MM.1S (cell line): Measurements from ENCODE around the gene ZNF747.

ENCODE experiments used
- EZH2 ChIP-seq: fragments of 300-600 bp; sonication (generic); optimal IDR thresholded peaks from 2 replicates; pipeline ENCODE3; 2017; ENCODE audit warnings: low read depth, mild to moderate bottlenecking, antibody characterized with exemption, low read length, mixed read lengths
- EZH2phosphoT487 ChIP-seq: fragments of 300-600 bp; sonication (generic); IDR thresholded peaks from 2 replicates; pipeline ENCODE4 v1.6.1; 2018; ENCODE audit warnings: antibody characterized with exemption, low read length
- TF ChIP-seq, protein P1 (sequence below): fragments of 300-600 bp; sonication (generic); IDR thresholded peaks from 2 replicates; pipeline ENCODE4 v1.5.1; 2016; ENCODE audit warnings: antibody characterized with exemption, low read length, mixed read lengths

DNA sequence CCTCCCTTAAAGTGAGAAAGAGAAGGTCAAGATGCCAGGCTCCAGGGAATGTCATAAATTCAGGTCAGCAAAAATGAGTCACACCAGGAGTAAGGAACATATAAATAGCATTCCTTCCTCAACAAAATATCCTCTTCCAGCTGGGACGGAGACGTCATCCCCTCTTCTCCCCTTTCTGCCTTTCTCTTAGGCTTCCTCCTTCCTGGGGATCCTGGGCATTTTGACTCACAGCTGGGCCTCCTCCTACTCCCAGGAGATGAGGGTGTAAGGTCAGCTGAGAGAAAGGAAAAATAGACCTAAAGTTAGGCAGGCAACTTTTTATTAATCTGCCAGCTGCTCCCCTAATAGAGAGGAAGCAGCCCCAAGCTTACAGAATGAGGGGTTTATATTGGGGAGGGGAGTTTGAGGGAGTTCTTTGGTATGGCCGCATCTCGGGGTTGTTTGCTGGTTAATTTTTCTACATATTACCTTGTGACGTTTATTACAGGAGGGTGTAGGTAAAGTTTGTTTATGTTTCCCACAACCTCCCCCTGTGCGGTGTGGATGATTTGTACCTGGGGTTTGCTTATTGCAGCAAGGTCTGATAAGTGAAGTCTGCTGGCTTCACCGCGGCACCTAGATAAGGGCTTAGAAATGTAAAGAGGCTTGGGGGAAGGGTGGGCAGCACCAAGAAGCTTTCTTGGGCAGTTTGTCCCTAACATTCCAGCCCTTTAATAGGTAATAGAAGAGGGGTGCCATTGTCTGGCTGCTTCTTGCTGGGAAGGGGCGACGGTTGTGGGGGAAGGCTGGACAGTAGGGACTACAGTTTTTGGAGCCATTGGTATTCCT lies 7.1 kb upstream of the ZNF747 start:
- TF ChIP-seq, protein P1, sequence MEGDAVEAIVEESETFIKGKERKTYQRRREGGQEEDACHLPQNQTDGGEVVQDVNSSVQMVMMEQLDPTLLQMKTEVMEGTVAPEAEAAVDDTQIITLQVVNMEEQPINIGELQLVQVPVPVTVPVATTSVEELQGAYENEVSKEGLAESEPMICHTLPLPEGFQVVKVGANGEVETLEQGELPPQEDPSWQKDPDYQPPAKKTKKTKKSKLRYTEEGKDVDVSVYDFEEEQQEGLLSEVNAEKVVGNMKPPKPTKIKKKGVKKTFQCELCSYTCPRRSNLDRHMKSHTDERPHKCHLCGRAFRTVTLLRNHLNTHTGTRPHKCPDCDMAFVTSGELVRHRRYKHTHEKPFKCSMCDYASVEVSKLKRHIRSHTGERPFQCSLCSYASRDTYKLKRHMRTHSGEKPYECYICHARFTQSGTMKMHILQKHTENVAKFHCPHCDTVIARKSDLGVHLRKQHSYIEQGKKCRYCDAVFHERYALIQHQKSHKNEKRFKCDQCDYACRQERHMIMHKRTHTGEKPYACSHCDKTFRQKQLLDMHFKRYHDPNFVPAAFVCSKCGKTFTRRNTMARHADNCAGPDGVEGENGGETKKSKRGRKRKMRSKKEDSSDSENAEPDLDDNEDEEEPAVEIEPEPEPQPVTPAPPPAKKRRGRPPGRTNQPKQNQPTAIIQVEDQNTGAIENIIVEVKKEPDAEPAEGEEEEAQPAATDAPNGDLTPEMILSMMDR: no peak
- TF ChIP-seq EZH2: no peak
- TF ChIP-seq EZH2phosphoT487: no peak
